AG04450 (cell line): ENCODE results near the gene FAM149A. TPM values are rescaled to one million over a fixed set of nuclear protein-coding genes. Genes with fewer than 3 reads are reported as not detected.

Experiments used
- CTCF ChIA-PET: fragments of 300-600, 350-600 bp; formaldehyde crosslinking; extraction: SDS; loops from one replicate; lab custom pipeline; 2022; ENCODE audit warnings: antibody characterized with exemption, inconsistent platforms; lab: Charles Lee
- POLR2A ChIA-PET: fragments of 350-600 bp; formaldehyde crosslinking; extraction: SDS; loops from one replicate; lab custom pipeline; 2021; ENCODE audit warnings: antibody characterized with exemption, inconsistent platforms; lab: Yijun Ruan, JAX
- DNase-seq: peaks from one replicate; pipeline ENCODE4 v3.0.0-alpha.2; 2011; ENCODE audit warnings: low read depth, low spot score
- H3K27ac ChIP-seq: one replicate; pipeline ENCODE4 v1.5.1; 2012; ENCODE audit warnings: low read depth, low read length, control low read depth
- H3K27me3 ChIP-seq: one replicate; pipeline ENCODE4 v1.6.0; 2012; ENCODE audit warnings: low read length; ENCODE audit not compliant: control insufficient read depth, insufficient read depth
- H3K4me3 ChIP-seq: 2 replicates; pipeline ENCODE4 v1.5.1; 2011; ENCODE audit warnings: mild to moderate bottlenecking, low read depth, low read length, control low read depth
- H3K9me3 ChIP-seq: 2 replicates; pipeline ENCODE4 v1.5.1; 2012; ENCODE audit warnings: low read length; ENCODE audit not compliant: control insufficient read depth, insufficient read depth
- CTCF ChIP-seq: IDR thresholded peaks from 2 replicates; pipeline ENCODE4 v1.5.1; 2011; ENCODE audit warnings: low read depth, low read length, control low read depth, inconsistent platforms
- polyA plus RNA-seq: library from polyadenylated mRNA; depleted of rRNA; stranded (reverse); fragments of >200 nt; gene quantifications from 2 replicates; pipeline ENCODE4 v1.2.3, GENCODE V29; 2011

The FAM149A gene
- polyA plus RNA-seq, 1 experiment = 0.07 TPM

DNA sequence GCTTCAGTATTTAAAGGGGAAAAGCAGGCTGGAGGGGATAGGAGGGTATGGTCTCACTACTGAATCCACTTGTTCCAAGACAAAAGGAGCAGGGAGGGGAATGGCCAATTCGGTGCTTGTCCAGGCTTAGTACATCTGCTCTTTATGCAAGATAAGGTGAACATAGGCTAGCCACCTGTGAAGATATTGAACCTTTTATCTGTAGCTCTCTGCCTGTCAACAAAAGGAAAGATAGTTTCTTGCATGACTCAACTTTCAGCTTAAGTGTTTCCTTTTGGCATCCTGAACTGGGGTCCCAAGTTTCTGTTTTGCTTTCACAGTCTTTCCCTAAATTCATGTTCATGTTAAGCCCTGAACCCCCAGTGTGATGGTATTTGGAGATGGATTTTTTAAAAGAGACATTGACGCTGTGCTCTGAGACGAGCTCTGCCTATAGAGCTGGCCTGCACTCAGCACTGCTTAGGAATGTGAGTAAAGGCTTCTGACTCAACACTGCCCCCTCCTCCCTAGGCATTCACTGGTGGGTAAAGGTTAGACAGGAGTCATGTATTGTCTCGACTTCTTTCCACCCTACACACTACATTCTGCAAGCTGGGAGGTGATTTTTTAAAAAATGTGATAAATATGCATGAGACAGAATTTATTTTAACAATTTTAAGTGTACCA is 28.2 kb downstream of the FAM149A start:
- CTCF ChIA-PET = no interaction called here
- peak; percentile 12; the same call in 1 of the 2 replicates for TF ChIP-seq CTCF
- Histone ChIP-seq H3K9me3 (no peaks in the 10 kb centered on the region), H3K4me3 (no peak overlapping the region), H3K27ac (no peak overlapping the region), H3K27me3 (no peaks in the 10 kb centered on the region)
- no peak for DNase-seq
- POLR2A ChIA-PET = no interaction called here

DNA sequence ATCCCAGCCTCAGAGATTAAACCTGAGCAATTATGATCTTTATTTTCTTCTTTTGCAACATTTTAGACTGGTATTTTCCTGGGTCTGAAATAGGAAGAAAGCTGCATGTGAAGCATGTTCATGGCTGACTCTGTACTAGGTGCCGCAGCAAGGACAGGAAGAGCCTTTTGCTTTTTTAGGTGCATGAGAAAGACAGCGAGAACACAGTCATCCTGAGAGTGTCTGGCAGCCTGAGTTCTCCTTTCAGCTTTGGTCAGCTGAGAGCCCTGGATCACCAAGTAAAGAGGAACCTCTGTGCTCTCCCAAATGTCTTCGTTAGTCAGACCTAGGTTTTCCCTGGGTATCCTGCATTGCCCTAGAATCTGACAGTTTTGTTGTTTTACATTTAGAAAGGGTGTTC is 29.8 kb downstream of the FAM149A start:
- TF ChIP-seq CTCF = no peak
- no peak for DNase-seq
- no peaks in the 10 kb centered on the region for H3K9me3 ChIP-seq
- H3K4me3 ChIP-seq = no peak overlapping the region
- H3K27me3 ChIP-seq = no peaks in the 10 kb centered on the region
- CTCF ChIA-PET = no interaction called here
- H3K27ac ChIP-seq = no peak overlapping the region
- POLR2A ChIA-PET = no interaction called here

- no peaks in the 10 kb centered on the region for H3K9me3 ChIP-seq
- ChIA-PET CTCF (no interaction called here), POLR2A (no interaction called here)
- TF ChIP-seq CTCF = no peak
- H3K4me3 ChIP-seq = no peak overlapping the region
- no peak for DNase-seq
- H3K27ac ChIP-seq = no peak overlapping the region
- no peaks in the 10 kb centered on the region for H3K27me3 ChIP-seq
These were observed 30.4 kb downstream of the FAM149A start for GRCh38 chr4:186134861-186135260.

- POLR2A ChIA-PET = no interaction called here
These were observed 32.8 kb downstream of the FAM149A start for GRCh38 chr4:186137196-186137794.

More at GRCh38 chr4:186137196-186137794, 32.8 kb downstream of the FAM149A start:
- no peak for DNase-seq
- no peaks in the 10 kb centered on the region for H3K9me3 ChIP-seq
- no peak overlapping the region for H3K4me3 ChIP-seq
- CTCF ChIA-PET = interaction anchor here (0.5 to 1.9 kb wide), 18 partner anchors 9 to 1464 kb away, joined by 3 to 14 read pairs (median 4); partner anchors contain the start of genes CYP4V2 and TLR3
- no peak overlapping the region for H3K27ac ChIP-seq
- peak; percentile 56 for TF ChIP-seq CTCF
- no peaks in the 10 kb centered on the region for H3K27me3 ChIP-seq
